Parathyroid adenoma (tissue), 2 donors: Measurements from ENCODE around the gene ST6GALNAC6.

ENCODE experiments used
- H2AFZ ChIP-seq: fragments of 300-600 bp; sonication (generic); one replicate; pipeline ENCODE4 v1.7.0; 2017; ENCODE audit warnings: antibody characterized with exemption, mild to moderate bottlenecking
- H3K27ac ChIP-seq: fragments of 300-600 bp; sonication (generic); one replicate; pipeline ENCODE4 v1.7.0; 2017
- H3K27me3 ChIP-seq: fragments of 300-600 bp; sonication (generic); one replicate; pipeline ENCODE4 v1.7.0; 2017; ENCODE audit warnings: low read length; ENCODE audit not compliant: control insufficient read depth, insufficient read depth
- H3K36me3 ChIP-seq: fragments of 300-600 bp; sonication (generic); one replicate; pipeline ENCODE4 v1.7.0; 2017; ENCODE audit warnings: low read length; ENCODE audit not compliant: control insufficient read depth, insufficient read depth
- H3K4me1 ChIP-seq: fragments of 300-600 bp; sonication (generic); one replicate; pipeline ENCODE4 v1.7.0; 2017; ENCODE audit warnings: control low read depth
- H3K4me2 ChIP-seq: fragments of 300-600 bp; sonication (generic); one replicate; pipeline ENCODE4 v1.7.0; 2017; ENCODE audit warnings: low read length
- H3K4me3 ChIP-seq: fragments of 300-600 bp; sonication (generic); one replicate; pipeline ENCODE4 v1.7.0; 2017; ENCODE audit warnings: low read depth, low read length
- H3K79me2 ChIP-seq: fragments of 300-600 bp; sonication (generic); one replicate; pipeline ENCODE4 v1.7.0; 2017; ENCODE audit warnings: control low read depth
- H3K9ac ChIP-seq: fragments of 300-600 bp; sonication (generic); one replicate; pipeline ENCODE4 v1.7.0; 2017; ENCODE audit warnings: mild to moderate bottlenecking
- H3K9me3 ChIP-seq: fragments of 300-600 bp; sonication (generic); one replicate; pipeline ENCODE4 v1.7.0; 2017; ENCODE audit warnings: low read length; ENCODE audit not compliant: control insufficient read depth
- TF ChIP-seq, protein P1 (sequence below): fragments of 300-600 bp; sonication (generic); IDR thresholded peaks from one replicate; pipeline ENCODE4 v1.7.0; 2017; ENCODE audit warnings: antibody characterized with exemption, mild to moderate bottlenecking
- donor health status: primary hyperparathyroidism.

The ST6GALNAC6 gene

DNA sequence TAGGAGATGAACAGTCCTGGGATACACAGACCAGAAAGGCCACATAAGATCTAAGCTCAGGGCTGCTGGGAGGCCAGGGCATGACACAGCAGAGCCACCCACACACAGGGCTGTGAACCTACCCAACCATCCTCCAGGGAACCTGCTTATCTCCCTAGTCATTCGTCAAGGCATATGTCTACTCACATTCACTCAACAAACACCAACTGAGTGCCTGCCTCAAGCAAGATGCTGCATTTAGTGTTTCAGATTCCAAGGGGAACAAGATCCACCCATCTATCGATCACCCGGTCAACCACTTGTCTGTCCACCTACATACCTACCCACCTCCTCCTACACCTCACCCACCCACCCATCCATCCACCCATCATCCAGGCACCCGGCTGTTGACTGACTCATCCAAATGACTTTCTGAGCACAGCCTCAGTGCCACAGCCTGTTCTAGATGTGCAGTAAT lies 36.4 kb upstream of the ST6GALNAC6 start:
- Histone ChIP-seq H3K27ac (no peak overlapping the region), H2AFZ (no peak overlapping the region), H3K4me2 (no peak overlapping the region), H3K9me3 (no peaks in the 10 kb centered on the region), H3K9ac (no peak overlapping the region), H3K4me3 (no peak overlapping the region), H3K79me2 (peaks cover 5% of the 10 kb centered on the region), H3K27me3 (no peaks in the 10 kb centered on the region), H3K4me1 (peaks cover 2% of the 10 kb centered on the region), H3K36me3 (no peaks in the 10 kb centered on the region)
- TF ChIP-seq, protein P1, sequence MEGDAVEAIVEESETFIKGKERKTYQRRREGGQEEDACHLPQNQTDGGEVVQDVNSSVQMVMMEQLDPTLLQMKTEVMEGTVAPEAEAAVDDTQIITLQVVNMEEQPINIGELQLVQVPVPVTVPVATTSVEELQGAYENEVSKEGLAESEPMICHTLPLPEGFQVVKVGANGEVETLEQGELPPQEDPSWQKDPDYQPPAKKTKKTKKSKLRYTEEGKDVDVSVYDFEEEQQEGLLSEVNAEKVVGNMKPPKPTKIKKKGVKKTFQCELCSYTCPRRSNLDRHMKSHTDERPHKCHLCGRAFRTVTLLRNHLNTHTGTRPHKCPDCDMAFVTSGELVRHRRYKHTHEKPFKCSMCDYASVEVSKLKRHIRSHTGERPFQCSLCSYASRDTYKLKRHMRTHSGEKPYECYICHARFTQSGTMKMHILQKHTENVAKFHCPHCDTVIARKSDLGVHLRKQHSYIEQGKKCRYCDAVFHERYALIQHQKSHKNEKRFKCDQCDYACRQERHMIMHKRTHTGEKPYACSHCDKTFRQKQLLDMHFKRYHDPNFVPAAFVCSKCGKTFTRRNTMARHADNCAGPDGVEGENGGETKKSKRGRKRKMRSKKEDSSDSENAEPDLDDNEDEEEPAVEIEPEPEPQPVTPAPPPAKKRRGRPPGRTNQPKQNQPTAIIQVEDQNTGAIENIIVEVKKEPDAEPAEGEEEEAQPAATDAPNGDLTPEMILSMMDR = no peak

DNA sequence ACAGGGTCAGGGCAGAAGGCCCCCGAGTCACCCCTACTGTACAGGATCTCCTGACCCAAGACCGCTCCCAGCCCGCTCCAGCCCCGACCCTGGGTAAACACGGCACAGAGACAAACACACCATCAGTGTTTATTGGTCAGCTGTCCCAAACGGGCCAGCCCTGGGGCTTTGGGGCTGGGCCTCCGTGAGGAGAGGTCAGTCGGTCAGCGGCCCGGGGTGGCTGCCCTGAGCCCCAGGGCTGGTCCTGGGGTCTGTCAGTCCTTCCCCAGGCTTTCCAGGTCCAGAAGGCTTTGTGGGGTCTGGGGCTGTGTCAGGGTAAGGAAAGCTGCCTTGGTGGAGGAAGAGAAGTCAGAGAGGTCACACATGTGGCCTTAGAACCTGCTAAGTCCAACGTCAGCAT lies 35.6 kb upstream of the ST6GALNAC6 start:
- no peak overlapping the region for H3K9ac ChIP-seq
- TF ChIP-seq, protein P1 = no peak
- no peak overlapping the region for H3K4me2 ChIP-seq
- no peaks in the 10 kb centered on the region for H3K9me3 ChIP-seq
- H3K27ac ChIP-seq = no peak overlapping the region
- H2AFZ ChIP-seq = no peak overlapping the region
- peaks cover 2% of the 10 kb centered on the region for H3K4me1 ChIP-seq
- no peaks in the 10 kb centered on the region for H3K27me3 ChIP-seq
- H3K36me3 ChIP-seq = no peaks in the 10 kb centered on the region
- H3K4me3 ChIP-seq = no peak overlapping the region
- peaks cover 5% of the 10 kb centered on the region for H3K79me2 ChIP-seq

- H3K79me2 ChIP-seq = peaks cover 5% of the 10 kb centered on the region
- H3K36me3 ChIP-seq = no peaks in the 10 kb centered on the region
- H2AFZ ChIP-seq = no peak overlapping the region
- H3K27ac ChIP-seq = no peak overlapping the region
- no peak overlapping the region for H3K4me3 ChIP-seq
- H3K4me1 ChIP-seq = peaks cover 2% of the 10 kb centered on the region
- H3K4me2 ChIP-seq = no peak overlapping the region
- H3K27me3 ChIP-seq = no peaks in the 10 kb centered on the region
- TF ChIP-seq, protein P1 = no peak
- no peak overlapping the region for H3K9ac ChIP-seq
- no peaks in the 10 kb centered on the region for H3K9me3 ChIP-seq
Observed at GRCh38 chr9:127934248-127934647, 34.8 kb upstream of the ST6GALNAC6 start.

- no peak overlapping the region for H3K27ac ChIP-seq
- H2AFZ ChIP-seq = peak overlapping the region; percentile 15
- no peak overlapping the region for H3K4me3 ChIP-seq
- no peaks in the 10 kb centered on the region for H3K9me3 ChIP-seq
- peak overlapping the region; percentile 77 for H3K4me2 ChIP-seq
- H3K79me2 ChIP-seq = peaks cover 2% of the 10 kb centered on the region
- no peaks in the 10 kb centered on the region for H3K36me3 ChIP-seq
- no peak overlapping the region for H3K9ac ChIP-seq
- TF ChIP-seq, protein P1 = no peak
- H3K4me1 ChIP-seq = peaks cover 5% of the 10 kb centered on the region
- no peaks in the 10 kb centered on the region for H3K27me3 ChIP-seq
Observed at GRCh38 chr9:127931092-127931881, 31.9 kb upstream of the ST6GALNAC6 start.
